Measurements from ENCODE around the gene ECE2.

- TF ChIP-seq BMI1 (IDR thresholded peaks at IDR 0.05; ENCODE audit: borderline replicate concordance) (no peak), POLR2AphosphoS5 (IDR thresholded peaks at IDR 0.05; ENCODE audit: low read length) (peak; percentile 83), MTA2 (IDR thresholded peaks at IDR 0.05; ENCODE audit: low read depth) (no peak), TCF3 (IDR thresholded peaks at IDR 0.05; ENCODE audit: borderline replicate concordance, insufficient read depth, low read depth, low read length) (no peak)
Observed at GRCh38 chr3:184314363-184314699, 38.5 kb downstream of the ECE2 start, which contains the start of gene EIF4G1.
